Sigmoid colon (tissue), 7 donors: ENCODE measurements around the gene GOLGA8T. TPM values are rescaled to one million over a fixed set of nuclear protein-coding genes. Genes with fewer than 3 reads are reported as not detected.
"Not testable (repeated sequence)": the region's sequence is repeated elsewhere in the genome, so short reads cannot be mapped to it uniquely, and the experiment has no call there.

ENCODE experiments used
- DNase-seq: peaks from one replicate; pipeline ENCODE4 v3.0.0-alpha.2; 2019
- H3K27ac ChIP-seq, 4 donors: fragments of 200-600 bp; sonication (generic); one replicate each; pipeline ENCODE4 v1.5.1; 2016 to 2019; ENCODE audit warnings: mild to moderate bottlenecking in 1 of 4
- H3K27me3 ChIP-seq, 3 donors: fragments of 200-600 bp; sonication (generic); one replicate each; pipeline ENCODE4 v1.5.1; 2019; ENCODE audit warnings: mild to moderate bottlenecking in 1 of 3
- H3K36me3 ChIP-seq, 4 donors: fragments of 200-600 bp; sonication (generic); one replicate each; pipeline ENCODE4 v1.5.1; 2016 to 2019
- H3K4me1 ChIP-seq, 4 donors: fragments of 200-600 bp; sonication (generic); one replicate each; pipeline ENCODE4 v1.5.1; 2017 to 2019
- H3K4me3 ChIP-seq, 4 donors: fragments of 200-600 bp; sonication (generic); one replicate each; pipeline ENCODE4 v1.5.1; 2017 to 2019; ENCODE audit warnings: mild to moderate bottlenecking in 2 of 4, moderate library complexity in 1 of 4
- H3K9me3 ChIP-seq, 4 donors: fragments of 200-600 bp in 3 of 4; sonication (generic) in 3 of 4; one replicate each; pipeline versions ENCODE4 v1.5.1 to v1.6.1; 2013 to 2019
- WGBS, 2 donors: extraction: QIAGEN DNeasy Blood & Tissue Kit; methylation state at CpG; one replicate each; pipeline ENCODE4 v1.1.7; 2013; 5-methylcytosine and 5-hydroxymethylcytosine counted together
- intact Hi-C: fragments of 100-400 bp; cut with DNase I; formaldehyde crosslinking; loops from one replicate; pipeline ENCODE4 v1.15.1; 2023
- polyA plus RNA-seq, 3 donors: library from polyadenylated mRNA; stranded (reverse); fragments of 200-250 nt; gene quantifications; one replicate each; pipeline ENCODE4 v1.2.3, GENCODE V29; 2013
- total RNA-seq, 4 donors: library from RNA; depleted of rRNA; stranded (reverse); fragments of >200 nt; gene quantifications; one replicate each; pipeline ENCODE4 v1.1.0, GENCODE V29; 2016
- donor health status: healthy with polysubstance abuse.
- donor health status: Bipolar disorder and iron deficiency.
- donor health status: healthy.

Gene GOLGA8T, protein sequence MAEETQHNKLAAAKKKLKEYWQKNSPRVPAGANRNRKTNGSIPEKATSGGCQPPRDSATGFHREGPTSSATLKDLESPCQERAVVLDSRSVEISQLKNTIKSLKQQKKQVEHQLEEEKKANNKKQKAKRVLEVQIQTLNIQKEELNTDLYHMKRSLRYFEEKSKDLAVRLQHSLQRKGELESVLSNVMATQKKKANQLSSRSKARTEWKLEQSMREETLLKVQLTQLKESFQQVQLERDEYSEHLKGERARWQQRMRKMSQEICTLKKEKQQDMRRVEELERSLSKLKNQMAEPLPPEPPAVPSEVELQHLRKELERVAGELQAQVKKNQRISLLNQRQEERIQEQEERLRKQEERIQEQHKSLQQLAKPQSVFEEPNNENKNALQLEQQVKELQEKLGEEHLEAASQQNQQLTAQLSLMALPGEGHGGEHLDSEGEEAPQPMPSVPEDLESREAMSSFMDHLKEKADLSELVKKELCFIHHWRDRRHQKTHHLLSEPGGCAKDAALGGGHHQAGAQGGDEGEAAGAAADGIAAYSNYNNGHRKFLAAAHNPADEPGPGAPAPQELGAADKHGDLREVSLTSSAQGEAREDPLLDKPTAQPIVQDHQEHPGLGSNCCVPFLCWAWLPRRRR
- total RNA-seq = under 1 TPM in 1 of 4 donors, not detected in 3; 0.49 TPM
- polyA plus RNA-seq = under 1 TPM in 1 of 3 donors, not detected in 2; 0.12 TPM

DNA sequence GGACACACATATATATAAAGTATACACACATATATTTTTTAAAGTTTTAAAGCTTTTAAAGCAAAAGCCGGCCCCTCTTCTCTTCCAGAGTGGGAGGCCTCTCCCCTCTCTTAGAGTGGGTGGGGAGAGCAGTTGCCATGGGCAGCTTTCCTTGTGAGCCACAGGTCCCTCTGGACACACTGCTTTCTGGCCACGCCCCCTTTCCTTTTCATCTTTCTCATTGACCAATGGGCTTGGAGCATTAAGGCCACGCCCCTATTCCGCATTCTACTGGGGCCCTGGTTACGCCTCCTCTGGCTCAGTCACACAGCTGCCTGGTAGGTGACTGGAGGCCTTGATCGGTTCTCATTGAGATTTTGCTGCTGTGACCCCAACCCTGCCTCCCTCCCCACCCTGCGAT lies at the start of gene GOLGA8T:
Gene GOLGA8T, plus strand, starts transcription at position 301 of the 400 bp plus-strand sequence. Its CDS starts 98 bp downstream, at position 399.
- H3K4me3 ChIP-seq, H3K36me3 ChIP-seq, H3K27ac ChIP-seq, H3K4me1 ChIP-seq, H3K27me3 ChIP-seq, intact Hi-C loops, H3K9me3 ChIP-seq, DNase-seq: not testable (repeated sequence)
- WGBS, 2 donors = no CpG with 5 or more reads among the region's 7 CpGs

DNA sequence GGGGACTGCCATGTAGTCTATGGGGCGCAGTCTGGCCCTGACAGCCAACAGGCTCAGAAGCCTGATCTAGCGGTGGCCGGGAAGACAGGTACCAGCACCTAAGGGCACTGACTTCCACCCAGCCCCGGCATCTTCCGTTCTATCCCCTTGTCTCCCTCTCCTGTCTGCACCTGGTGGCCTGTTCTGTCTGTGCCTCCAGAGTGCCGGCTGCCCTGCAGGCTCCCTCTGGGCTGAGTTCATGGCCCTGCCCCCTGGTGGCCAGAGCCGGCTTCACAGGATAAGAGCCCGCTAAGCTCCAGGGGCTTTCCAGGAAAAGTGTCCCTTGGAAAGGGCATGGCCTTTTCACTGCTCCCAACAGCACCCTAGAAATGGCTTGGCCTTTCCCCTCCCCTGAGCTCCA lies 37.0 kb upstream of the GOLGA8T start:
- WGBS, 2 donors = no CpG with 5 or more reads among the region's 8 CpGs
- H3K4me1 ChIP-seq, H3K9me3 ChIP-seq, H3K36me3 ChIP-seq, H3K27ac ChIP-seq, H3K27me3 ChIP-seq, H3K4me3 ChIP-seq, intact Hi-C loops, DNase-seq: not testable (repeated sequence)

DNA sequence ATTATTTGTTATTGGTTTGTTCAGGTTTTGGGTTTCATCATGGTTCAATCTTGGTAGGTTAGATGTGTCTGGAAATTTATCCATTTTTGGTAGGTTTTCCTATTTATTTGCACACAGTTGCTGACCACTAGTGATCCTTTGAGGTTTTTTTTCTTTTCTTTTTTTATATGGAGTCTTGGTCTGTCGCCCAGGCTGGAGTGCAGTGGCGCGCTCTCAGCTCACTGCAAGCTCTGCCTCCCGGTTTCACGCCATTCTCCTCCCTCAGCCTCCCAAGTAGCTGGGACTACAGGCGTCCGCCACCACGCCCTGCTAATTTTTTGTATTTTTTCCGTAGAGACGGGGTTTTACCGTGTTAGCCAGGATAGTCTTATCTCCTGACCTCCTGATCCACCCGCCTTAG lies 32.0 kb upstream of the GOLGA8T start:
- H3K4me1 ChIP-seq, DNase-seq, H3K27ac ChIP-seq, H3K4me3 ChIP-seq, intact Hi-C loops, H3K27me3 ChIP-seq, H3K36me3 ChIP-seq, H3K9me3 ChIP-seq: not testable (repeated sequence)
- no CpG with 5 or more reads among the region's 12 CpGs for WGBS, 2 donors

DNA sequence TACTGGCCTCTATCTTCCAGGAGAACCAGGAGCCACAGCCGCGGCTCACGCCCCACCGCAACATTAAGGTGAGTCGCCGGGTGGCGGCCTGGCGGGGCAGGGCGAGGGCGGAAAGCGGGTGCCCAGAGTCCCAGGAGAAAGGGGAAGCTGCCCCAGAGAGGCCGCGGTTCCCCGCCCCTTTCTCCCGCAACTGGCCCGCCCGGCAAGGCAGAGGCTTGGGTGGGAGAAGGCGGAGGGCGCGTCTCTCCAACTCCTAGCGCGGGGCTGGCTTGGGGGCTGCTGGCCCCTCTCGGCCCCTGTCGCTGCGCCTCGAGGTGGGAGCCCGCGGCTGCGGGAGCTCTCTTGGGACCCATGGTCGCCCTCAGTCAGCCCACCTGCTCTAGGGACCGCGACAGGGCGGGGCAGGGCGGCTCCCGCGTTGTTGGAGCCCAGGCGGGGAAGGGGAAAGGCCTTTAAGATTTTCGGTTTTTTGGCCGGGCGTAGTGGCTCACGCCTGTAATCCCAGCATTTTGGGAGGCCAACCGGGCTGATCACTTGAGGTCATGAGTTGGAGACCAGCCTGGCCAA lies 30.8 kb upstream of the GOLGA8T start:
- H3K27me3 ChIP-seq, H3K36me3 ChIP-seq, H3K9me3 ChIP-seq, H3K27ac ChIP-seq, H3K4me1 ChIP-seq, intact Hi-C loops, DNase-seq: not testable (repeated sequence)
- peak overlapping the region in 1 of 4 donors; percentile 22 for H3K4me3 ChIP-seq
- 1 to 3% methylated on average over 23 to 24 of the region's 42 CpGs for WGBS, 2 donors

DNA sequence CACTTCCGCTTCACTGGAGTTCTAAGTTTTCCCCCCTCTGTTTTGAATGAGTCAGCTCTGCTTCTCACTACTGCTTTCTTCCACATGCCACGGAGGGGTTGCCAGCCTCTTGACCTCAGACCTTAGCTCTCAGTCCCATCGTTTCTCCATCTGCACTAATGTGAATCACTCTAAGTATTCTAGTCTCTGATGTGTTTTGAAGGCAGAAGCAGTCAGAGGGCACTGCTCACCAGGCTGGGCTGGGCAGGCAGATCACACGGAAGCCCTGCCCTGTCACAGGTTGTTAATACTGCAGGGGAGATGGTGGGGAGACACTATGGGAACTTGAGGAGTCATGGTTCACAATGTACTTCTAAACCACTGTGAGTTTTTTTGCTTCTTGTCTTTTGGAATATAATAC lies 24.3 kb upstream of the GOLGA8T start:
- H3K36me3 ChIP-seq, H3K4me1 ChIP-seq, H3K27ac ChIP-seq, H3K27me3 ChIP-seq, H3K4me3 ChIP-seq, intact Hi-C loops, H3K9me3 ChIP-seq, DNase-seq: not testable (repeated sequence)
- no CpG with 5 or more reads among the region's 4 CpGs for WGBS, 2 donors

DNA sequence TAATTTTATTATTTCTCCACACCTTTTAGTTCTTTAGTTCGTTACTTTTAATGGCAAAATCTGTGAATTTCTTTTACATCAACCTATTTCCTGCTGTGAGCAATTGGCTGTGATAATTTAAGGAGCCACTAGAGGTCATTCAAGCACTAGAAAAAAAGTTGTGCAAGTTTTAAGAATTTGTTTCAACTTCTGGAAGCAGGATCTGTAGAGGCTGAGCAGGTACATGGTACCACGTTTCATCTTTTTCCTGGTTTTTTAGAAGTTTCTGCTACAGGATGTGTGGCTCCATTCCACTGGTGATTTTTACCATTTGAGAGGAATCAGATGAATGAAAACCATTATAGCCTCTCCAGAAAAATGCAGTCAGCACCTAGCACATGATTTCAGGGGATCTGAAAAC lies 4.8 kb upstream of the GOLGA8T start:
- H3K4me1 ChIP-seq, H3K27ac ChIP-seq, intact Hi-C loops, H3K36me3 ChIP-seq, H3K4me3 ChIP-seq, DNase-seq, H3K9me3 ChIP-seq, H3K27me3 ChIP-seq: not testable (repeated sequence)
- WGBS, 2 donors = 0 to 8% methylated on average over 1 of the region's 2 CpGs

DNA sequence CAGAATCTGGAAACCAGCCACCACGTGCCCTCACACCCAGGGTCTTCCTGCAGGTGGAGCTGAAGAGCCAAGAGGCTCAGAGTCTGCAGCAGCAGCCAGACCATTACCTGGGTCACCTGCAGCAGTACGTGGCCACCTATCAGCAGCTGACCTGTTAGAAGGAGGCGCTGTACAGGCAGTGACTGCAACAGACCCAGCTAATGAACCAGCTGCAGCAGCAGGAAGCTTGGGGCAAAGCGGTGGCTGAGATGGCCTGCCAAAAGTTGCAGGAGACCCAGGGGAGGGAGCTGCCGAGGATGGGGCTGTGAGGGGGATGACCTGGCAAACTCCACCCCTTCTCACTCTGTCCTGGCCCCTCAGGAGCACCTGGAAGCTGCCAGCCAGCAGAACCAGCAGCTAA lies 8.4 kb downstream of the GOLGA8T start:
- DNase-seq, H3K27me3 ChIP-seq, H3K9me3 ChIP-seq, H3K4me3 ChIP-seq, H3K27ac ChIP-seq, H3K36me3 ChIP-seq, intact Hi-C loops, H3K4me1 ChIP-seq: not testable (repeated sequence)
- 33 to 65% methylated on average over 3 of the region's 5 CpGs for WGBS, 2 donors

DNA sequence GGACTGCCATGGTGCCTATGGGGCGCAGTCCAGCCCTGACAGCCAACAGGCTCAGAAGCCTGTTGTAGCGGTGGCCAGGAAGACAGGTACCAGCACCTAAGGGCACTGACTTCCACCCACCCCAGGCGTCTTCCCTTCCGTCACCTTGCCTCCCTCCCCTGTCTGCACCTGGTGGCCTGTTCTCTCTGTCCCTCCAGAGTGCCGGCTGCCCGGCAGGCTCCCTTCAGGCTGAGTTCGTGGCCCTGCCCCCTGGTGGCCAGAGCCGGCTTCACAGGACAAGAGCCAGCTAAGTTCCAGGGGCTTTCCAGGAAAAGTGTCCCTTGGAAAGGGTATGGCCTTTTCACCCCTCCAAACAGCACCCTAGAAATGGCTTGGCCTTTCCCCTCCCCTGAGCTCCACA lies 15.0 kb downstream of the GOLGA8T start:
- H3K4me3 ChIP-seq, H3K9me3 ChIP-seq, H3K27ac ChIP-seq, H3K36me3 ChIP-seq, DNase-seq, intact Hi-C loops, H3K27me3 ChIP-seq, H3K4me1 ChIP-seq: not testable (repeated sequence)
- no CpG with 5 or more reads among the region's 8 CpGs for WGBS, 2 donors

DNA sequence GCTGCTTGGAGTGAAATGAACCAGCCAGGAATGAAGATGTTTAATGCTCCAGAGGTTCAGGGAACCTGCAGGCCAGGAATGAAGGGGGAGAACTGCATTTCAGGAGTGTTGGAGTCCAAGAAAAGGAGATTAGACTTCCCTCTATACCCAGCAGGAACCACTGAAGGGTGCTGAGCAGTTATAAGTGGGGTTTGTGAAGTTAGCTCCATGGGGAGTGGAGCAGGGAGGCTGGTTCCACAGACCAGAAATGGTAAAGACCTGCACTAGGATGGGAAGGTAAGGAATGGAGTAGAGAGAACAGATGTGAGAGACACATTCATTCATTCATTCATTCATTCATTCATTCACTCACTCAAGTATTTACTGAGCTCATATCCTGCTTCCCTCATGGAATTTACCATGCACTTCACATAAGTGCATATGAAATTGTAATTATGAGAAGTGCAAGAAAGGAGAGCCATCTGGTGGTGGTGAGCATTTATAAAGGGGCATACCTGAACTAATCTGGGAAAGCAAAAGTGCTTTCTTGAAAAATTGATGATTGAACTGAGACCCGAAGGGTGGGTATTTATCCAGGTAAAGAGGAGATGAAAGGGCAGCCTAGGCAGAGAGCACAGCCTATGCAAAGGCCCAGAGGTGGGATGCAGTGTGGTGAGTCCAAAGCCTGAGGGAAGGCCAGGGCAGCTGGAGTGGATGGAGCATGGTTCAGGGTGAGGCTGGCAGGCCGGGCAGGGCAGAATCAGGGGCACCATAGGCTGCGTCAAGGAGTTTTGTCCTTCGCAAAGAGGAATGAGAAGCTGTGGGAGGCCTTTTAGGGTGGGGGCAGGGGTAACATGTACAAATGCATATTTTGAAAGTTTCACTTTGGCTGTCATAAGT lies 27.9 kb downstream of the GOLGA8T start:
- H3K4me3 ChIP-seq, intact Hi-C loops, H3K9me3 ChIP-seq, H3K27me3 ChIP-seq, H3K4me1 ChIP-seq, H3K36me3 ChIP-seq, H3K27ac ChIP-seq: not testable (repeated sequence)
- WGBS, 2 donors = 70 to 73% methylated on average over 4 of the region's 4 CpGs
- DNase-seq = peak; percentile 38

DNA sequence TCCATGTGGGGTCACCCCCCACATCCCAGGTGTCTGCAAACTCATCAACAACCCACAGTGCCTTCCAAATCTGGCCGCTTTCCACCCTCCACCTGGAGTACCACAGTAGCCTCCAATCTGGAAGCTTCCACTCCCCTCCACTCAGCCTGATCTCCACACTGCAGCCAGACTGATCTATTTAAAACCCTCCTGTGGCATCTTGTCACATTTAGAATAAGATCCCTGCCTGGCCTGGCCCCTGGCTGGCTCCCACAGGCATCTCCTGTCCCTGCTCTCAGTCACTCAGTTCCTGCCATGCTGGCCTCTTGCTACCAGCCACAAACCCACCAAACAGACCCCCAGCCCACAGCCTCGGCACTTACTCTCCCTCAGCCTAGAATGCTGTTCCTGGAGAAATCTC lies 28.9 kb downstream of the GOLGA8T start:
- H3K27me3 ChIP-seq, H3K9me3 ChIP-seq, H3K27ac ChIP-seq, DNase-seq, H3K4me3 ChIP-seq, H3K4me1 ChIP-seq, intact Hi-C loops, H3K36me3 ChIP-seq: not testable (repeated sequence)
- WGBS, 2 donors = 47 to 56% methylated on average over 1 of the region's 2 CpGs

DNA sequence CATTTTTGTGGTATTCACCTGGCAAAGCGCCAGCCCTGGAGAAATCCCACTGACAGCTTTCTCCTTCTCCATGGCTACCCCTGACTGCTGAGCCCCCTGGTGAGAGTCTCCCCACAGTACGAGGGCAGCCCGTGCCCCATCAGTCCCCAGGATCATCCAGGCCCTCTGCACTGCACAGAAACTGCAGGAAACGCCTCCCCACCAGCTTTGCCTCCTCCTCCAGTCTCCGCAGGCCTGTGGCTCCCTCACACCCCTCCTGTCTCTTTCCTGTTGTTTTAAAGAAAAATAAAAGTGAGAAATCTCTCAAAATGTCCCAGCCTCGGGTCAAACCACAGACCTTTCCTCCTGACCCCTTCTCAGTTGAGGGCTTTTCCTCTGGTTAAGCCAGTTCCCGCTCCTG lies 29.4 kb downstream of the GOLGA8T start:
- H3K4me3 ChIP-seq, H3K4me1 ChIP-seq, DNase-seq, H3K27me3 ChIP-seq, intact Hi-C loops, H3K36me3 ChIP-seq, H3K27ac ChIP-seq, H3K9me3 ChIP-seq: not testable (repeated sequence)
- WGBS, 2 donors = 18 to 50% methylated on average over 1 to 2 of the region's 7 CpGs

DNA sequence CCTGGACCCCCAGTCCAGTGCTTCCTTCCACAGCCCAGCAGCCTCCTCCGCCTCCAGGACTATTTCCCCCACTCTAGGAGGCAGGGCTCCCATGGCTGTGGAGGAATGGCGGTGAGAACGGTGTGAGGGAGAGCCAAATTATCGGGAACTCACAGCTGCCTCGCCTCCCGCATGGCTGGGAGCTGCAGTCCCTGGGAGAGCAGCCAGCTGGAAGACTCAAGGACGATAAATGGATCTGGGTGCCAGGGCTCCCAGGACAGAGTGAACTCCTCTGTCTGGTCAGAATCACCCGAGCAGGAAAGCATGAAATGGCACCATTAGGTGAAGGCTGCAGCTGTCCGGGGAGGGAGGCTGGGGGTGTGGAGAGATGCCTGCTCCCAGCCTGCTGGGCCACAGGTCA lies 32.6 kb downstream of the GOLGA8T start:
- H3K36me3 ChIP-seq, H3K4me3 ChIP-seq, H3K27me3 ChIP-seq, DNase-seq, H3K27ac ChIP-seq, H3K4me1 ChIP-seq, intact Hi-C loops, H3K9me3 ChIP-seq: not testable (repeated sequence)
- no CpG with 5 or more reads among the region's 9 CpGs for WGBS, 2 donors
